K562 (cell line): ENCODE measurements around the gene CDC5L. TPM values are rescaled to one million over a fixed set of nuclear protein-coding genes. Genes with fewer than 3 reads are reported as not detected.

Experiments used
- ATAC-seq: fragments of 200-7000 bp; cut with Tn5 transposase; 3 replicates; pipeline ENCODE4 v1.9.1; 2020; ENCODE audit warnings: moderate library complexity
- BruUV-seq: library from RNA; stranded (reverse); fragments of 400-500 nt; replicated peaks from 2 replicates; lab custom pipeline; 2021; lab: Mats Ljungman, UMichigan
- CTCF ChIA-PET: fragments of 300-600 bp; formaldehyde crosslinking; extraction: SDS; loops from one replicate; lab custom pipeline; 2021; ENCODE audit warnings: low intra/inter-chr PET ratio; lab: Yijun Ruan, JAX
- POLR2A ChIA-PET: fragments of 300-600, 350-650 bp; sonication (Branson Sonifier 250); formaldehyde crosslinking; extraction: SDS; loops from one replicate; lab custom pipeline; 2021; ENCODE audit warnings: antibody characterized with exemption, inconsistent platforms; lab: Yijun Ruan, JAX
- DNase-seq, 4 experiments: peaks; one replicate each; pipeline versions ENCODE4 v3.0.0 to v3.0.0-alpha.2; 2011 to 2018; ENCODE audit warnings: low spot score in 3 of 4, mixed read lengths in 3 of 4; ENCODE audit errors: extremely low read depth in 1 of 4
- FAIRE-seq: peaks from 2 replicates; lab custom pipeline; 2011; peaks lifted over from hg19 to GRCh38; lab: Jason Lieb, UNC
- H2AFZ ChIP-seq: 2 replicates; pipeline ENCODE4 v1.6.0; 2011; ENCODE audit warnings: low read depth, low read length, control low read depth, inconsistent platforms
- H3K27ac ChIP-seq: fragments of 200-600 bp; 3 replicates; pipeline ENCODE4 v1.8.0; 2011; ENCODE audit warnings: low read depth, mild to moderate bottlenecking, control low read depth, inconsistent platforms, low read length, moderate library complexity, mixed read lengths; ENCODE audit errors: extremely low read depth
- H3K27me3 ChIP-seq, 2 experiments: fragments of 300-600 bp in 1 of 2; 2 replicates in 1 of 2; 3 replicates in 1 of 2; pipeline versions ENCODE4 v1.6.0 to v1.8.0; 2011; ENCODE audit warnings: inconsistent platforms in 2 of 2, low read length in 2 of 2, mild to moderate bottlenecking in 1 of 2, mixed read lengths in 1 of 2, moderate library complexity in 1 of 2; ENCODE audit not compliant: control insufficient read depth in 2 of 2, insufficient read depth in 2 of 2
- H3K36me3 ChIP-seq: fragments of 300-600 bp; 3 replicates; pipeline ENCODE4 v1.8.0; 2011; ENCODE audit warnings: mild to moderate bottlenecking, low read length, inconsistent platforms; ENCODE audit not compliant: control insufficient read depth, insufficient read depth
- H3K4me1 ChIP-seq, 2 experiments: fragments of 200-600 bp in 1 of 2; replicated peaks in 1 of 2; 2 replicates in 1 of 2; 3 replicates in 1 of 2; pipeline versions ENCODE4 v1.5.1 to v1.8.0; 2011; ENCODE audit warnings: inconsistent platforms in 2 of 2, low read length in 2 of 2, mild to moderate bottlenecking in 1 of 2, mixed read lengths in 1 of 2, moderate library complexity in 1 of 2; ENCODE audit not compliant: control insufficient read depth in 2 of 2, insufficient read depth in 2 of 2
- H3K4me2 ChIP-seq: 2 replicates; pipeline ENCODE4 v1.6.1; 2011; ENCODE audit warnings: low read length, control low read depth, inconsistent platforms, mixed read lengths; ENCODE audit not compliant: insufficient read depth
- H3K4me3 ChIP-seq: fragments of 200-600 bp; sonication (generic), shearing (Covaris generic); 2 replicates; pipeline ENCODE4 v1.5.1; 2016; ENCODE audit warnings: control low read depth, inconsistent platforms
- H3K79me2 ChIP-seq: fragments of 200-600 bp; 3 replicates; pipeline ENCODE4 v1.8.0; 2011; ENCODE audit warnings: low read length, inconsistent platforms; ENCODE audit not compliant: control insufficient read depth, insufficient read depth
- H3K9ac ChIP-seq, 2 experiments: 2 replicates each; pipeline versions ENCODE4 v1.6.0 to v1.6.1; 2011; ENCODE audit warnings: low read depth in 2 of 2, low read length in 2 of 2, control low read depth in 1 of 2, inconsistent platforms in 1 of 2, mild to moderate bottlenecking in 1 of 2, mixed read lengths in 1 of 2; ENCODE audit not compliant: insufficient read depth in 1 of 2
- H3K9me1 ChIP-seq: one replicate; pipeline ENCODE4 v1.6.0; 2011; ENCODE audit warnings: inconsistent platforms, mild to moderate bottlenecking, low read length, moderate library complexity; ENCODE audit not compliant: control insufficient read depth, insufficient read depth
- H3K9me3 ChIP-seq: replicated peaks from 2 replicates; pipeline ENCODE4 v1.5.1; 2011; ENCODE audit warnings: low read depth, low read length, inconsistent platforms; ENCODE audit not compliant: control insufficient read depth, insufficient read depth
- H4K20me1 ChIP-seq: replicated peaks from 2 replicates; pipeline ENCODE4 v1.6.1; 2011; ENCODE audit warnings: low read length, inconsistent platforms, mixed read lengths; ENCODE audit not compliant: control insufficient read depth, insufficient read depth
- CEBPB ChIP-seq: fragments of 450-650 bp; IDR thresholded peaks from 2 replicates; pipeline ENCODE4 v1.6.1; 2016; ENCODE audit warnings: missing genetic modification characterization, missing compliant biosample characterization
- FOXA1 ChIP-seq: fragments of 450-650 bp; IDR thresholded peaks from 2 replicates; pipeline ENCODE4 v1.6.1; 2016; ENCODE audit warnings: mild to moderate bottlenecking, borderline replicate concordance
- NEUROD1 ChIP-seq: fragments of 150-350 bp; IDR thresholded peaks from 2 replicates; pipeline ENCODE4 v1.6.1; 2014; ENCODE audit warnings: borderline replicate concordance, low read length, low read depth; ENCODE audit not compliant: partially characterized antibody
- NUFIP1 ChIP-seq: fragments of 450-650 bp; IDR thresholded peaks from 2 replicates; pipeline ENCODE4 v1.6.1; 2018; ENCODE audit not compliant: partially characterized antibody
- RB1 ChIP-seq: fragments of 450-650 bp; IDR thresholded peaks from 2 replicates; pipeline ENCODE4 v1.6.1; 2017; ENCODE audit warnings: low read depth, mild to moderate bottlenecking
- TCFL5 ChIP-seq: fragments of 250-450 bp; sonication (Bioruptor Pico); conservative IDR thresholded peaks from 2 replicates; pipeline ENCODE4 v1.6.1; 2021; ENCODE audit warnings: mild to moderate bottlenecking, moderate library complexity, matching md5 sums
- ZBTB33 ChIP-seq: sonication (generic); formaldehyde crosslinking; IDR thresholded peaks from 2 replicates; pipeline ENCODE4 v1.8.1; 2023; ENCODE audit warnings: mild to moderate bottlenecking, missing genetic modification reagents
- ZBTB8A ChIP-seq: fragments of 450-650 bp; IDR thresholded peaks from 2 replicates; pipeline ENCODE4 v1.6.1; 2018; ENCODE audit warnings: mild to moderate bottlenecking, moderate library complexity; ENCODE audit not compliant: partially characterized antibody
- ZNF140 ChIP-seq: fragments of 250-450 bp; sonication (Bioruptor Pico); IDR thresholded peaks from 2 replicates; pipeline ENCODE4 v1.8.0; 2021; ENCODE audit warnings: moderate library complexity, mild to moderate bottlenecking, inconsistent platforms
- ZNF274 ChIP-seq: IDR thresholded peaks from 2 replicates; pipeline ENCODE4 v1.6.1; 2011; ENCODE audit warnings: low read depth, mild to moderate bottlenecking, low read length, moderate library complexity, borderline replicate concordance
- ZNF584 ChIP-seq: fragments of 200-800 bp; sonication (Bioruptor generic); IDR thresholded peaks from 2 replicates; pipeline ENCODE4 v1.6.1; 2016; ENCODE audit warnings: low read depth, mild to moderate bottlenecking, missing genetic modification characterization, missing compliant biosample characterization
- WGBS: fragments of 100-300 bp; shearing (Covaris generic); methylation state at CpG from one replicate; pipeline ENCODE4 v1.1.6; 2016; ENCODE audit warnings: low coverage, mixed read lengths; ENCODE audit not compliant: insufficient coverage; ENCODE audit errors: missing lambda C conversion rate; 5-methylcytosine and 5-hydroxymethylcytosine counted together
- in situ Hi-C: fragments of 300-500 bp; cut with MboI; formaldehyde crosslinking; loops from 4 replicates; pipeline ENCODE4 v1.15.0; 2018; ENCODE audit warnings: inconsistent platforms, mixed read lengths
- intact Hi-C: fragments of 100-400 bp; cut with micrococcal nuclease; formaldehyde crosslinking; loops from 2 replicates; pipeline ENCODE4 v1.14.2; 2022
- polyA plus RNA-seq, 8 experiments: library from polyadenylated mRNA; depleted of rRNA in 4 of 8; stranded (reverse) in 5 of 8; unstranded in 3 of 8; fragments of >200 nt; fragmentation: Nextera tagmentation in 2 of 8; fragmentation: Illumina TruSeq in 1 of 8; extraction: Ambion mirVana in 2 of 8; extraction: Trizol in 1 of 8; gene quantifications; 2 replicates each; pipeline versions ENCODE4 v1.2.1 to v1.2.3, GENCODE V29; 2011 to 2014; ENCODE audit warnings: inconsistent platforms in 1 of 8, missing spikeins in 1 of 8
- total RNA-seq, 7 experiments: library from RNA; depleted of rRNA in 6 of 7; stranded (reverse); fragments of >200 nt in 6 of 7; fragmentation: Illumina TruSeq in 2 of 7; extraction: Trizol in 2 of 7; gene quantifications; 2 replicates each; pipeline versions ENCODE4 v1.2.1 to v1.2.3, GENCODE V29; 2011 to 2021; ENCODE audit warnings: low replicate concordance in 1 of 7
- TF ChIP-seq, protein P1 (sequence below): fragments of 250-450 bp; sonication (Bioruptor Pico); IDR thresholded peaks from 2 replicates; pipeline ENCODE4 v1.8.0; 2021; ENCODE audit warnings: borderline replicate concordance, mild to moderate bottlenecking, moderate library complexity; ENCODE audit not compliant: poor library complexity, severe bottlenecking
- TF ChIP-seq, protein P2 (sequence below): fragments of 450-650 bp; IDR thresholded peaks from 2 replicates; pipeline ENCODE4 v1.6.1; 2017; ENCODE audit warnings: antibody characterized with exemption
- TF ChIP-seq, protein P3 (sequence below): sonication (generic); formaldehyde crosslinking; IDR thresholded peaks from 2 replicates; pipeline ENCODE4 v1.8.0; 2022; ENCODE audit warnings: mild to moderate bottlenecking, missing genetic modification reagents, borderline replicate concordance

CDC5L gene
- total and polyA plus RNA-seq, 9 of the 15 experiments (the other 6 are each of a cell fraction or from before 2014, with no cell fraction given), result 22.3 to 44.2 (median 30.8) TPM

GRCh38 chr6:44474190-44474631 is 86.7 kb downstream of the CDC5L start:
- H3K9me1 ChIP-seq, result no peaks in the 10 kb centered on the region
- no peak overlapping the region for H3K4me3 ChIP-seq
- H3K27me3 ChIP-seq, result peaks cover 7 to 20% of the 10 kb centered on the region in 2 experiments; a peak in 4 of 5 replicates
- no peaks in the 10 kb centered on the region for H3K36me3 ChIP-seq
- H3K4me1 ChIP-seq, result peaks cover 45 to 59% of the 10 kb centered on the region in 2 experiments
- ChIA-PET CTCF (interaction anchor here (1.3 kb wide), 1 partner anchor 43 kb away, joined by 4 read pairs; no protein-coding TSS in a partner anchor), POLR2A (interaction anchor here (1.2 kb wide), 1 partner anchor 13 kb away, joined by 3 read pairs; no protein-coding TSS in a partner anchor)
- H3K9me3 ChIP-seq, result no peaks in the 10 kb centered on the region
- 0 out of 2 replicates have a peak overlapping the region, but pooled peaks have one; percentile 27 for H2AFZ ChIP-seq
- H4K20me1 ChIP-seq, result no peaks in the 10 kb centered on the region
- ATAC-seq (no peak), FAIRE-seq (no peak), DNase-seq (no peak)
- H3K79me2 ChIP-seq, result no peaks in the 10 kb centered on the region
- no TSS peak for BruUV-seq
- TF ChIP-seq TCFL5 (no peak), NUFIP1 (no peak), ZNF140 (no peak), FOXA1 (no peak), ZBTB33 (no peak), ZNF274 (no peak), ZNF584 (CRISPR knock-in tag) (no peak), NEUROD1 (no peak), ZBTB8A (no peak), RB1 (no peak), CEBPB (tag) (no peak)
- TF ChIP-seq, protein P1, sequence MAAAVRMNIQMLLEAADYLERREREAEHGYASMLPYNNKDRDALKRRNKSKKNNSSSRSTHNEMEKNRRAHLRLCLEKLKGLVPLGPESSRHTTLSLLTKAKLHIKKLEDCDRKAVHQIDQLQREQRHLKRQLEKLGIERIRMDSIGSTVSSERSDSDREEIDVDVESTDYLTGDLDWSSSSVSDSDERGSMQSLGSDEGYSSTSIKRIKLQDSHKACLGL (CRISPR knock-in tag), result no peak
- TF ChIP-seq, protein P2, sequence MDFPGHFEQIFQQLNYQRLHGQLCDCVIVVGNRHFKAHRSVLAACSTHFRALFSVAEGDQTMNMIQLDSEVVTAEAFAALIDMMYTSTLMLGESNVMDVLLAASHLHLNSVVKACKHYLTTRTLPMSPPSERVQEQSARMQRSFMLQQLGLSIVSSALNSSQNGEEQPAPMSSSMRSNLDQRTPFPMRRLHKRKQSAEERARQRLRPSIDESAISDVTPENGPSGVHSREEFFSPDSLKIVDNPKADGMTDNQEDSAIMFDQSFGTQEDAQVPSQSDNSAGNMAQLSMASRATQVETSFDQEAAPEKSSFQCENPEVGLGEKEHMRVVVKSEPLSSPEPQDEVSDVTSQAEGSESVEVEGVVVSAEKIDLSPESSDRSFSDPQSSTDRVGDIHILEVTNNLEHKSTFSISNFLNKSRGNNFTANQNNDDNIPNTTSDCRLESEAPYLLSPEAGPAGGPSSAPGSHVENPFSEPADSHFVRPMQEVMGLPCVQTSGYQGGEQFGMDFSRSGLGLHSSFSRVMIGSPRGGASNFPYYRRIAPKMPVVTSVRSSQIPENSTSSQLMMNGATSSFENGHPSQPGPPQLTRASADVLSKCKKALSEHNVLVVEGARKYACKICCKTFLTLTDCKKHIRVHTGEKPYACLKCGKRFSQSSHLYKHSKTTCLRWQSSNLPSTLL, result no peak
- TF ChIP-seq, protein P3, sequence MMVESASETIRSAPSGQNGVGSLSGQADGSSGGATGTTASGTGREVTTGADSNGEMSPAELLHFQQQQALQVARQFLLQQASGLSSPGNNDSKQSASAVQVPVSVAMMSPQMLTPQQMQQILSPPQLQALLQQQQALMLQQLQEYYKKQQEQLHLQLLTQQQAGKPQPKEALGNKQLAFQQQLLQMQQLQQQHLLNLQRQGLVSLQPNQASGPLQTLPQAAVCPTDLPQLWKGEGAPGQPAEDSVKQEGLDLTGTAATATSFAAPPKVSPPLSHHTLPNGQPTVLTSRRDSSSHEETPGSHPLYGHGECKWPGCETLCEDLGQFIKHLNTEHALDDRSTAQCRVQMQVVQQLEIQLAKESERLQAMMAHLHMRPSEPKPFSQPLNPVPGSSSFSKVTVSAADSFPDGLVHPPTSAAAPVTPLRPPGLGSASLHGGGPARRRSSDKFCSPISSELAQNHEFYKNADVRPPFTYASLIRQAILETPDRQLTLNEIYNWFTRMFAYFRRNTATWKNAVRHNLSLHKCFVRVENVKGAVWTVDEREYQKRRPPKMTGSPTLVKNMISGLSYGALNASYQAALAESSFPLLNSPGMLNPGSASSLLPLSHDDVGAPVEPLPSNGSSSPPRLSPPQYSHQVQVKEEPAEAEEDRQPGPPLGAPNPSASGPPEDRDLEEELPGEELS (CRISPR knock-in tag), result no peak
- H3K4me2 ChIP-seq, result no peak overlapping the region
- WGBS, result 52% methylated on average over 9 of the region's 9 CpGs
- intact Hi-C loops, result loop anchor here (5.0 to 10.0 kb wide), 2 partner anchors 91 to 903 kb away; partner anchors contain the start of gene SUPT3H
- H3K9ac ChIP-seq, result no peak overlapping the region
- in situ Hi-C loops, result loop anchor here (10.0 kb wide), 2 partner anchors 171 to 1441 kb away; no protein-coding TSS in a partner anchor
- H3K27ac ChIP-seq, result no peak overlapping the region
